ENCODE results near the gene PDZD2. TPM values are rescaled to one million over a fixed set of nuclear protein-coding genes. Genes with fewer than 3 reads are reported as not detected.
"Not testable (repeated sequence)": the region's sequence is repeated elsewhere in the genome, so short reads cannot be mapped to it uniquely, and the experiment has no call there.

The PDZD2 gene
- total RNA-seq, 8 experiments from 2014 or later: 1.6 to 6.9 (median 3.2) TPM

GRCh38 chr5:32038523-32038922 lies 399.6 kb downstream of the PDZD2 start:
- no peaks in the 10 kb centered on the region for H3K4me1 ChIP-seq (replicated peaks in 1 of 2)
- 71 to 100% (median 79%) methylated on average over 1 to 2 of the region's 2 CpGs; no CpG with 5 or more reads in 2 of the 10 experiments for WGBS, 10 experiments
- in situ Hi-C loops (cut with MboI; ENCODE audit: low pct_unique_long_range_greater_than_20kb in 2 of 9, low sequenced_read_pairs in 9 of 9, unreplicated experiment in 9 of 9): no loop called here
- no peak overlapping the region for H3K27ac ChIP-seq
- ATAC-seq (replicated peaks in 6 of 8): no peak
- H3K4me3 ChIP-seq: no peak overlapping the region

DNA sequence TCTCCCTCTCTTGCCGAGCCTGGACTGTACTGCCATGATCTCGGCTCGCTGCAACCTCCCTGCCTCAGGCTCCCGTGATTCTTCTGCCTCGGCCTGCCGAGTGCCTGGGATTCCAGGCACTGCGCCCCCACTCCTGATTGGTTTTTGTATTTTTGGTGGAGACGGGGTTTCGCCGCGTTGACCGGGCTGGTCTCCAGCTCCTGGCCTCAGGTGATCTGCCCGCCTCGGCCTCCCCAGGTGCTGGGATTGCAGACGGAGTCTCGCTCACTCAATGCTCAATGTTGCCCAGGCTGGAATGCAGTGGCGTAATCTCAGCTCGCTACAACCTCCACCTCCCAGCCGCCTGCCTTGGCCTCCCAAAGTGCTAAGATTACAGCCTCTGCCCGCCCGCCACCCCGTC lies 400.2 kb downstream of the PDZD2 start:
- 98 to 100% (median 100%) methylated on average over 1 to 10 of the region's 22 CpGs; no CpG with 5 or more reads in 5 of the 10 experiments for WGBS, 10 experiments
- H3K4me3 ChIP-seq; H3K4me1 ChIP-seq (replicated peaks in 1 of 2); ATAC-seq (replicated peaks in 6 of 8); H3K27ac ChIP-seq; in situ Hi-C loops (cut with MboI; ENCODE audit: low pct_unique_long_range_greater_than_20kb in 2 of 9, low sequenced_read_pairs in 9 of 9, unreplicated experiment in 9 of 9): not testable (repeated sequence)

DNA sequence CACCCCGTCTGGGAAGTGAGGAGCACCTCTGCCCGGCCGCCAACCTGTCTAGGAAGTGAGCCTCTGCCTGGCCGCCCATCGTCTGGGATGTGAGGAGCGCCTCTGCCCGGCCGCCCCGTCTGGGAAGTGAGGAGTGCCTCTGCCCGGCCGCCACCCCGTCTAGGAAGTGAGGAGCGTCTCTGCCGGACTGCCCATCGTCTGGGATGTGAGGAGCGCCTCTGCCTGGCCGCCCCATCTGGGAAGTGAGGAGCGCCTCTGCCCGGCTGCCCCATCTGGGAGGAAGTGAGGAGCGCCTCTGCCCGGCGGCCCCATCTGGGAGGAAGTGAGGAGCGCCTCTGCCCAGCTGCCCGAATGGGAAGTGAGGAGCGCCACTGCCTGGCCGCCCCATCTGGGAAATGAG lies 400.7 kb downstream of the PDZD2 start:
- WGBS, 10 experiments: 80% methylated on average over 3 of the region's 26 CpGs; no CpG with 5 or more reads in 9 of the 10 experiments
- ATAC-seq (replicated peaks in 6 of 8); in situ Hi-C loops (cut with MboI; ENCODE audit: low pct_unique_long_range_greater_than_20kb in 2 of 9, low sequenced_read_pairs in 9 of 9, unreplicated experiment in 9 of 9): not testable (repeated sequence)

DNA sequence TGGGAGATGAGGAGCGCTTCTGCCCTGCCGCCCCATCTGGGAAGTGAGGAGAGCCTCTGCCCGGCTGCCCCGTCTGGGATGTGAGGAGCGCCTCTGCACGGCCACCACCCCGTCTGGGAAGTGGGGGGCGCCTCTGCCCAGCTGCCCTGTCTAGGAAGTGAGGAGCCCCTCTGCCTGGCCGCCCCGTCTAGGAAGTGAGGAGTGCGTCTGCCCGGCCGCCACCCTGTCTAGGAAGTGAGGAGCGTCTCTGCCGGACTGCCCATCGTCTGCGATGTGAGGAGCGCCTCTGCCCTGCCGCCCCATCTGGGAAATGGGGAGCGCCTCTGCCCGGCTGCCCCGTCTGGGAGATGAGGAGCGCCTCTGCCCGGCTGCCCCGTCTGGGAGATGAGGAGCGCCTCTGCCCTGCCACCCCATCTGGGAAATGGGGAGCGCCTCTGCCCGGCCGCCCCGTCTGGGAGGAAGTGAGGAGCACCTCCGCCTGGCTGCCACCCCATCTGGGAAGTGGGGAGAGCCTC lies 401.3 kb downstream of the PDZD2 start:
- H3K4me3 ChIP-seq; H3K27ac ChIP-seq; H3K4me1 ChIP-seq (replicated peaks in 1 of 2); in situ Hi-C loops (cut with MboI; ENCODE audit: low pct_unique_long_range_greater_than_20kb in 2 of 9, low sequenced_read_pairs in 9 of 9, unreplicated experiment in 9 of 9); ATAC-seq (replicated peaks in 6 of 8): not testable (repeated sequence)
- WGBS, 10 experiments: 87 to 100% methylated on average over 3 of the region's 31 CpGs; no CpG with 5 or more reads in 8 of the 10 experiments

More for the DNA sequence above, 400.7 kb downstream of the PDZD2 start:
- not testable (repeated sequence) for H3K27ac ChIP-seq; H3K4me1 ChIP-seq (replicated peaks in 1 of 2); H3K4me3 ChIP-seq

DNA sequence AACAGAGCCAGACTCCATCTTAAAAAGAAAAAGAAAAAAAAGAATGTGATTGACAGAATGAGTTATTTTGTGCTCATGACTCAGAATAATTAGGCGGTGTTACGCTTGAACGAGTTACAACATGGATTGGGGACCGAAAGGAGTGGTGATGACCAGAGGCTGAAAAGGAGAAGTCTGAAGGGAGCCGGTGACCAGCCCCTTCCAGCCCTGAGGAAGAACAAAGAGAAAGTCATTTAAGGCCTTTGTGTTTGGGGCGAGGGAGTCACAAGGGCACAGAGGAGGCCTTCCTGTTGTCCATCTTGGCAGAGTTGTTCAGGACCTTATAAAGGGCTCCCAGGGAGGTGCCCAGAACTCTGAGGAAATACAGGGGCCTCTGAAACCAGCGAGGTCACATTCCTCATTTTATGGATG lies 403.6 kb downstream of the PDZD2 start:
- WGBS, 10 experiments: 20 to 73% (median 57%) methylated on average over 1 to 7 of the region's 7 CpGs; no CpG with 5 or more reads in 1 of the 10 experiments
- no peak overlapping the region for H3K27ac ChIP-seq
- in situ Hi-C loops (cut with MboI; ENCODE audit: low pct_unique_long_range_greater_than_20kb in 2 of 9, low sequenced_read_pairs in 9 of 9, unreplicated experiment in 9 of 9): no loop called here
- ATAC-seq (replicated peaks in 6 of 8): peak in 4 of 8 experiments; percentile 29 to 58 (median 35)
- no peak overlapping the region for H3K4me3 ChIP-seq
- peaks cover 0 to 3% of the 10 kb centered on the region in 2 donors for H3K4me1 ChIP-seq (replicated peaks in 1 of 2)

GRCh38 chr5:32043105-32043504 lies 404.2 kb downstream of the PDZD2 start:
- 77 to 100% (median 100%) methylated on average over 1 to 3 of the region's 5 CpGs; no CpG with 5 or more reads in 5 of the 10 experiments for WGBS, 10 experiments
- no peak for ATAC-seq (replicated peaks in 6 of 8)
- in situ Hi-C loops (cut with MboI; ENCODE audit: low pct_unique_long_range_greater_than_20kb in 2 of 9, low sequenced_read_pairs in 9 of 9, unreplicated experiment in 9 of 9): no loop called here

GRCh38 chr5:32044434-32044833 lies 405.5 kb downstream of the PDZD2 start:
- in situ Hi-C loops (cut with MboI; ENCODE audit: low pct_unique_long_range_greater_than_20kb in 2 of 9, low sequenced_read_pairs in 9 of 9, unreplicated experiment in 9 of 9): no loop called here
- no peak for ATAC-seq (replicated peaks in 6 of 8)
- WGBS, 10 experiments: 0 to 97% (median 59%) methylated on average over 1 to 7 of the region's 7 CpGs
- Histone ChIP-seq H3K27ac (no peak overlapping the region), H3K4me1 (replicated peaks in 1 of 2) (peaks cover 0 to 3% of the 10 kb centered on the region in 2 donors), H3K4me3 (no peak overlapping the region)

More at GRCh38 chr5:32043105-32043504, 404.2 kb downstream of the PDZD2 start:
- no peak overlapping the region for H3K4me3 ChIP-seq
- peaks cover 0 to 3% of the 10 kb centered on the region in 2 donors for H3K4me1 ChIP-seq (replicated peaks in 1 of 2)
- H3K27ac ChIP-seq: no peak overlapping the region

DNA sequence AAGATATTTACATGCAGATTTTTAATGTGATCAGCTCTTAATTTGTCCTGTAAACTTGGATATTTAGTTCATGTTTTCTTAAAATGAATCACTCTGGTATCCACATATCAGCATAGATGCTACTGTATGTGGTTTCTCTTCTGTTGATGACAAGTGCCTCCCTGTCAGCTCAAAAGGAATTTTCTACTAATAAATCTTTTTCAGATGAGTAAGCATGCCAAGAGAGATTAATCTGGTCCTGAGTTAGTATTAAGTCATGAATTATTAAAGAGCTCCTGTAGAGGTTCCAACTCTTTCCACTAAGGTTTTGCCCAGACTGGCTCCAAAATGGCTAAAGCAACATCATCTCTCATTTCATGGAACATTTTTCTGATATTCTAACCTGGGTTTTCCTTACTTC lies 406.0 kb downstream of the PDZD2 start:
- in situ Hi-C loops (cut with MboI; ENCODE audit: low pct_unique_long_range_greater_than_20kb in 2 of 9, low sequenced_read_pairs in 9 of 9, unreplicated experiment in 9 of 9): no loop called here
- H3K4me3 ChIP-seq: no peak overlapping the region
- peaks cover 0 to 3% of the 10 kb centered on the region in 2 donors for H3K4me1 ChIP-seq (replicated peaks in 1 of 2)
- ATAC-seq (replicated peaks in 6 of 8): peak in 6 of 8 experiments; percentile 35 to 64 (median 48)
- H3K27ac ChIP-seq: no peak overlapping the region

GRCh38 chr5:32047056-32047455 lies 408.1 kb downstream of the PDZD2 start:
- ATAC-seq (replicated peaks in 6 of 8): no peak
- peaks cover 0 to 3% of the 10 kb centered on the region in 2 donors for H3K4me1 ChIP-seq (replicated peaks in 1 of 2)
- H3K27ac ChIP-seq: no peak overlapping the region
- WGBS, 10 experiments: 0 to 100% (median 86%) methylated on average over 1 to 4 of the region's 4 CpGs; no CpG with 5 or more reads in 1 of the 10 experiments
- H3K4me3 ChIP-seq: no peak overlapping the region
- in situ Hi-C loops (cut with MboI; ENCODE audit: low pct_unique_long_range_greater_than_20kb in 2 of 9, low sequenced_read_pairs in 9 of 9, unreplicated experiment in 9 of 9): no loop called here

DNA sequence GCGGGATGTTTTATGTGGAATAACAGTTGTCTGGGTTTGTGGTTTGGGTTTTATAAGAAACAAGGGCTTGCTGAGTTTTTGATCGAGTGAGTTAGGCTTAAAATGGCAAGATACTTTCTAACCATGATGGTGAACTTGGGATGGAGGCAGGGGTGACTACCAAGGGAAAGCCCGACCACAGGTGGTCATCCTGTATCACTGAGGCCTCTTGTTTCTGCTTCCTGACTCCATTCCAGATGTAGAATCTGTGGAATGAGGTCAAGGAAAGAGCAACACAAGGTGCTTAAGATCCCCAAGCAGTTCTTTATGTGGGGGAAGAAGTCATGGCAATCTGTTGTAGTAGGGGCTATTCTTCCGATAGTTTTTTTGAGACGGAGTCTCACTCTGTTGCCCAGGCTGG lies 412.9 kb downstream of the PDZD2 start:
- H3K4me1 ChIP-seq (replicated peaks in 1 of 2): no peaks in the 10 kb centered on the region
- WGBS, 10 experiments: 17 to 100% (median 86%) methylated on average over 1 to 4 of the region's 5 CpGs; no CpG with 5 or more reads in 1 of the 10 experiments
- no peak overlapping the region for H3K4me3 ChIP-seq
- in situ Hi-C loops (cut with MboI; ENCODE audit: low pct_unique_long_range_greater_than_20kb in 2 of 9, low sequenced_read_pairs in 9 of 9, unreplicated experiment in 9 of 9): loop anchor here in 1 of 9 experiments (25.0 kb wide), 1 partner anchor 214 kb away; no protein-coding TSS in a partner anchor
- H3K27ac ChIP-seq: no peak overlapping the region
- no peak for ATAC-seq (replicated peaks in 6 of 8)

DNA sequence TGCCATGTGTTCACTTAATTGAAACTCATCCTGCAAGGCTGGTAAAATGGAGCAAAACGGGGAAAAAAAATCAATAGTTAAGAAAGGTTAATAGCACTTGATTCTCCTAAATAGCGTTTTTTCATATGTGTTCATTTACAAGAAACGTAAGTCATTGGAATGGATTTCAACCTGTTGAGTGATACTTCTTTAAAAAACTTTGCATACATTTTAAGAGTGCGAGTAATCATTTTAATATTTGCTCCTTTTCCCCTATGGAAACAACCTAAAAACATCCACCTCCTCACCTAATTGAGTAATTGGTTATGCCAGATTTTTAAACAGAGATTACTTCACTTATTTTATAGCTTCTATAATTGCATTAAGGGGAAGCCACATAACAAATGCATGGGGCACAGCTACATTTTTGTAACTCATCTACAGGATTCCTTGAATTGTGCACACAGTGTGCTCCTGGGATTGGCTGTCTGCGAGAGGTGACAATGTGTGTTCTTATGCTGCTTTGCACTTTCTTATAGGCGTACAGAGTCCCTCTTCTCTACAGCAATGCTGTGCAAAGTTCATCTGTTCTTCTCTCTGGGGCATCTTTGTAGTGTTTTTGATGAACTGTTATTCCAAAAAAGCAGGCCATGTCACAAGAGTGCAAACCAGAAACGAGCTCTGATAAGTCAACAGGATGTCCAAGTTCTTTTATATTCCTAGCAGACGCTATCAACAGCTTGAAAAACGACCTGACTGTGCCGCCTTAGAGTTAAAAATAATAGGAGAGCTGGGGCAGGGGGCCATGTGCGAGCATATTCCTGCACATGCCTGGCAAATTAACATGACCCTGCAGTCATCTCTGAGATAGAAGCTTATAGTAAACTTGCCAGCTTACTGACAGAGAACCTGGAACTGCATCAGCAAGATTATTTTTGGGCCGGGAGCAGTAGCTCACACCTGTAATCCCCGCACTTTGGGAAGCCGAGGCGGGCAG lies 417.2 kb downstream of the PDZD2 start:
- 47 to 100% (median 70%) methylated on average over 2 to 15 of the region's 15 CpGs for WGBS, 10 experiments
- in situ Hi-C loops (cut with MboI; ENCODE audit: low pct_unique_long_range_greater_than_20kb in 2 of 9, low sequenced_read_pairs in 9 of 9, unreplicated experiment in 9 of 9): loop anchor here in 1 of 9 experiments (25.0 kb wide), 1 partner anchor 219 kb away; no protein-coding TSS in a partner anchor

GRCh38 chr5:32057187-32058096 lies 418.5 kb downstream of the PDZD2 start:
- H3K27ac ChIP-seq: no peak overlapping the region
- H3K4me3 ChIP-seq: no peak overlapping the region
- ATAC-seq (replicated peaks in 6 of 8): peak in 2 of 8 experiments; percentile 20 to 23
- 52 to 100% (median 92%) methylated on average over 2 to 11 of the region's 12 CpGs for WGBS, 10 experiments
- H3K4me1 ChIP-seq (replicated peaks in 1 of 2): no peaks in the 10 kb centered on the region
- in situ Hi-C loops (cut with MboI; ENCODE audit: low pct_unique_long_range_greater_than_20kb in 2 of 9, low sequenced_read_pairs in 9 of 9, unreplicated experiment in 9 of 9): loop anchor here in 1 of 9 experiments (25.0 kb wide), 1 partner anchor 220 kb away; no protein-coding TSS in a partner anchor

More for the DNA sequence above, 417.2 kb downstream of the PDZD2 start:
- no peak overlapping the region for H3K27ac ChIP-seq
- H3K4me1 ChIP-seq (replicated peaks in 1 of 2): no peaks in the 10 kb centered on the region
- ATAC-seq (replicated peaks in 6 of 8): no peak
- H3K4me3 ChIP-seq: no peak overlapping the region

All from motor neuron (in vitro differentiated cells).